HG02588 (cell line): ENCODE measurements around the gene ARHGAP20.
"Not testable (repeated sequence)": the region's sequence is repeated elsewhere in the genome, so short reads cannot be mapped to it uniquely, and the experiment has no call there.

Experiments
- ATAC-seq: cut with Tn5 transposase; IDR thresholded peaks from one replicate; pipeline ENCODE4 v1.9.1; 2021; ENCODE audit warnings: mild to moderate bottlenecking, moderate library complexity; ENCODE audit not compliant: unreplicated experiment

The ARHGAP20 gene

GRCh38 chr11:110619366-110619765 lies 92.9 kb downstream of the ARHGAP20 start:
- ATAC-seq: not testable (repeated sequence)

- ATAC-seq: no peak
Measured at GRCh38 chr11:110614031-110614430, 98.2 kb downstream of the ARHGAP20 start.

GRCh38 chr11:110613197-110613918 lies 98.9 kb downstream of the ARHGAP20 start:
- no peak for ATAC-seq

GRCh38 chr11:110606415-110606814 lies 105.8 kb downstream of the ARHGAP20 start:
- no peak for ATAC-seq

- ATAC-seq: no peak
Measured at GRCh38 chr11:110601936-110602335, 110.3 kb downstream of the ARHGAP20 start.

- ATAC-seq: no peak
Measured at GRCh38 chr11:110600322-110600721, 111.9 kb downstream of the ARHGAP20 start.

- no peak for ATAC-seq
Measured at GRCh38 chr11:110599207-110599606, 113.0 kb downstream of the ARHGAP20 start.

- ATAC-seq: no peak
Measured at GRCh38 chr11:110598725-110599124, 113.5 kb downstream of the ARHGAP20 start.

- no peak for ATAC-seq
Measured at GRCh38 chr11:110587972-110588371, 124.3 kb downstream of the ARHGAP20 start.

- ATAC-seq: no peak
Measured at GRCh38 chr11:110587129-110587528, 125.1 kb downstream of the ARHGAP20 start.

- ATAC-seq: no peak
Measured at GRCh38 chr11:110584150-110584549, 128.1 kb downstream of the ARHGAP20 start.

- ATAC-seq: no peak
Measured at GRCh38 chr11:110582728-110583432, 129.4 kb downstream of the ARHGAP20 start.

GRCh38 chr11:110580571-110580970 lies 131.7 kb downstream of the ARHGAP20 start:
- ATAC-seq: no peak

GRCh38 chr11:110573411-110573810 lies 138.8 kb downstream of the ARHGAP20 start:
- ATAC-seq: no peak

- no peak for ATAC-seq
Measured at GRCh38 chr11:110571081-110571720, 141.0 kb downstream of the ARHGAP20 start.

- ATAC-seq: no peak
Measured at GRCh38 chr11:110566577-110566976, 145.7 kb downstream of the ARHGAP20 start.

GRCh38 chr11:110565357-110566336 lies 146.6 kb downstream of the ARHGAP20 start:
- ATAC-seq: no peak

- no peak for ATAC-seq
Measured at GRCh38 chr11:110564676-110565356, 147.4 kb downstream of the ARHGAP20 start.

- ATAC-seq: no peak
Measured at GRCh38 chr11:110544779-110545178, 167.5 kb downstream of the ARHGAP20 start.

- ATAC-seq: no peak
Measured at GRCh38 chr11:110538154-110538553, 174.1 kb downstream of the ARHGAP20 start.
